HEK293 (cell line): ENCODE measurements around the gene B3GAT1.

Experiments used
- CTCF ChIA-PET: fragments of 350-600 bp; formaldehyde crosslinking; extraction: SDS; loops from one replicate; lab custom pipeline; 2021; ENCODE audit warnings: antibody characterized with exemption; lab: Yijun Ruan, JAX
- POLR2A ChIA-PET: fragments of 300-600 bp; formaldehyde crosslinking; extraction: SDS; loops from one replicate; lab custom pipeline; 2020; ENCODE audit warnings: antibody characterized with exemption, inconsistent platforms; lab: Yijun Ruan, JAX
- H3K27ac ChIP-seq: fragments of 200-500 bp; sonication (Bioruptor generic); 2 replicates; pipeline ENCODE4 v1.5.1; 2014; ENCODE audit warnings: low read depth, low read length, control low read depth, inconsistent platforms; ENCODE audit errors: extremely low read depth
- H3K36me3 ChIP-seq, 2 experiments: fragments of 200-500 bp in 1 of 2; sonication (Bioruptor generic) in 1 of 2; 1 replicate in 1 of 2; 2 replicates in 1 of 2; pipeline ENCODE4 v1.5.1; 2014 to 2017; ENCODE audit warnings: inconsistent platforms in 2 of 2, low read length in 2 of 2; ENCODE audit not compliant: control insufficient read depth in 2 of 2, insufficient read depth in 1 of 2
- H3K4me1 ChIP-seq: fragments of 200-500 bp; sonication (Bioruptor generic); 2 replicates; pipeline ENCODE4 v1.5.1; 2014; ENCODE audit warnings: mild to moderate bottlenecking, low read length, inconsistent platforms; ENCODE audit not compliant: control insufficient read depth, insufficient read depth
- H3K4me3 ChIP-seq: 2 replicates; pipeline ENCODE4 v1.5.1; 2011; ENCODE audit warnings: low read depth, mild to moderate bottlenecking, control low read depth, low read length, moderate library complexity
- H3K9me3 ChIP-seq: fragments of 200-500 bp; sonication (Bioruptor generic); 2 replicates; pipeline ENCODE4 v1.5.1; 2014; ENCODE audit warnings: low read depth, low read length, inconsistent platforms; ENCODE audit not compliant: control insufficient read depth, insufficient read depth
- BCL11A ChIP-seq: fragments of 450-650 bp; formaldehyde crosslinking; IDR thresholded peaks from 2 replicates; pipeline ENCODE4 v1.5.1; 2016; ENCODE audit warnings: low read depth, missing biosample characterization, missing genetic modification characterization
- GLIS2 ChIP-seq: fragments of 450-650 bp; formaldehyde crosslinking; IDR thresholded peaks from 2 replicates; pipeline ENCODE4 v1.5.1; 2016; ENCODE audit warnings: missing biosample characterization, missing genetic modification characterization
- TCF7L2 ChIP-seq: IDR thresholded peaks from 2 replicates; pipeline ENCODE4 v1.6.1; 2011; ENCODE audit warnings: low read depth, mild to moderate bottlenecking, inconsistent platforms, low read length, moderate library complexity, borderline replicate concordance
- YY1 ChIP-seq: fragments of 450-650 bp; formaldehyde crosslinking; IDR thresholded peaks from 2 replicates; pipeline ENCODE4 v1.5.1; 2018; ENCODE audit warnings: missing biosample characterization, missing genetic modification characterization
- ZBTB21 ChIP-seq: fragments of 450-650 bp; formaldehyde crosslinking; IDR thresholded peaks from 2 replicates; pipeline ENCODE4 v1.5.1; 2017; ENCODE audit warnings: missing biosample characterization, missing genetic modification characterization
- ZNF132 ChIP-seq: fragments of 450-650 bp; formaldehyde crosslinking; IDR thresholded peaks from 2 replicates; pipeline ENCODE4 v1.5.1; 2017; ENCODE audit warnings: missing biosample characterization, missing genetic modification characterization, borderline replicate concordance
- ZNF175 ChIP-seq: fragments of 450-650 bp; formaldehyde crosslinking; IDR thresholded peaks from 2 replicates; pipeline ENCODE4 v1.5.1; 2016; ENCODE audit warnings: missing biosample characterization, missing genetic modification characterization
- ZNF2 ChIP-seq: fragments of 450-650 bp; formaldehyde crosslinking; IDR thresholded peaks from 2 replicates; pipeline ENCODE4 v1.5.1; 2016; ENCODE audit warnings: missing biosample characterization, missing genetic modification characterization
- ZNF335 ChIP-seq: fragments of 450-650 bp; formaldehyde crosslinking; conservative IDR thresholded peaks from 2 replicates; pipeline ENCODE4 v1.5.1; 2016; ENCODE audit warnings: missing biosample characterization, missing genetic modification characterization
- ZNF366 ChIP-seq: fragments of 450-650 bp; formaldehyde crosslinking; conservative IDR thresholded peaks from 2 replicates; pipeline ENCODE4 v1.5.1; 2016; ENCODE audit warnings: missing biosample characterization, missing genetic modification characterization
- ZNF449 ChIP-seq: fragments of 450-650 bp; formaldehyde crosslinking; IDR thresholded peaks from 2 replicates; pipeline ENCODE4 v1.5.1; 2017; ENCODE audit warnings: missing biosample characterization, mild to moderate bottlenecking, missing genetic modification characterization, moderate library complexity
- ZNF501 ChIP-seq: fragments of 450-650 bp; formaldehyde crosslinking; IDR thresholded peaks from 2 replicates; pipeline ENCODE4 v1.5.1; 2016; ENCODE audit warnings: missing biosample characterization, missing genetic modification characterization
- ZNF571 ChIP-seq: fragments of 450-650 bp; formaldehyde crosslinking; IDR thresholded peaks from 2 replicates; pipeline ENCODE4 v1.5.0; 2017; ENCODE audit warnings: missing biosample characterization, missing genetic modification characterization
- ZNF600 ChIP-seq: fragments of 450-650 bp; formaldehyde crosslinking; IDR thresholded peaks from 2 replicates; pipeline ENCODE4 v1.5.1; 2016; ENCODE audit warnings: missing biosample characterization, missing genetic modification characterization
- ZNF629 ChIP-seq: fragments of 450-650 bp; formaldehyde crosslinking; IDR thresholded peaks from 2 replicates; pipeline ENCODE4 v1.5.1; 2017; ENCODE audit warnings: missing biosample characterization, missing genetic modification characterization
- ZNF654 ChIP-seq: fragments of 450-650 bp; formaldehyde crosslinking; IDR thresholded peaks from 2 replicates; pipeline ENCODE4 v1.5.1; 2016; ENCODE audit warnings: low read depth, missing biosample characterization, missing genetic modification characterization
- ZNF660 ChIP-seq: fragments of 450-650 bp; IDR thresholded peaks from 2 replicates; pipeline ENCODE4 v1.5.1; 2018; ENCODE audit warnings: missing biosample characterization, mild to moderate bottlenecking, missing genetic modification characterization
- ZNF664 ChIP-seq: fragments of 450-650 bp; formaldehyde crosslinking; IDR thresholded peaks from 2 replicates; pipeline ENCODE4 v1.5.1; 2016; ENCODE audit warnings: missing biosample characterization, missing genetic modification characterization
- ZNF670 ChIP-seq: fragments of 450-650 bp; formaldehyde crosslinking; IDR thresholded peaks from 2 replicates; pipeline ENCODE4 v1.5.1; 2016; ENCODE audit warnings: missing biosample characterization, missing genetic modification characterization, low read depth
- ZNF747 ChIP-seq: fragments of 450-650 bp; formaldehyde crosslinking; IDR thresholded peaks from 2 replicates; pipeline ENCODE4 v1.5.1; 2016; ENCODE audit warnings: missing biosample characterization, missing genetic modification characterization
- ZSCAN30 ChIP-seq: fragments of 450-650 bp; IDR thresholded peaks from 2 replicates; pipeline ENCODE4 v1.5.1; 2018; ENCODE audit warnings: missing biosample characterization, mild to moderate bottlenecking, missing genetic modification characterization, moderate library complexity
- TF ChIP-seq, protein P1 (sequence below): fragments of 450-650 bp; formaldehyde crosslinking; conservative IDR thresholded peaks from 2 replicates; pipeline ENCODE4 v1.5.1; 2016; ENCODE audit warnings: low read depth, missing biosample characterization, missing genetic modification characterization
- TF ChIP-seq, protein P2 (sequence below): fragments of 450-650 bp; formaldehyde crosslinking; IDR thresholded peaks from 2 replicates; pipeline ENCODE4 v1.5.1; 2017; ENCODE audit warnings: missing biosample characterization, missing genetic modification characterization
- TF ChIP-seq, protein P3 (sequence below): fragments of 450-650 bp; formaldehyde crosslinking; IDR thresholded peaks from 2 replicates; pipeline ENCODE4 v1.5.1; 2016; ENCODE audit warnings: missing biosample characterization, missing genetic modification characterization

Gene B3GAT1

DNA sequence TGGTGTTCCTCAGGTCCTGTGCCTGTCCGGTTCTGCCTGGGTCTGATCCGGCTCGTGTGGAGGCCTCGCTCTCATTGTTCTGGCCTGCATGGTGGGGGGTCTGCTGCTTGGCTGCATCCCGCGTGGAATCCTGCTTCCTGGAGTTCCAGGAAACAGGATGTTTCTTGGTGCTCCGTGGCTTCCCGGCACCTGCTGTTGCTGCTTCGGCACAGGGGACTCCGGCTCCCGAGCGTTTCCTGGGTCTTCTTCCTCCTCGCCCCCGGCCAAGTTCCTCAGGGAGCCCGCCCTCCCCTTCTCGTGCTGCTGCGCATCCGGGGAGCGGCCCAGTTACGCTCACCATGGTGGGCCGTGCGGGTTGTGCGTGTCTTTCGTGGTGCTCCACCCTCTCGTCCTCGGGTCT lies 50.4 kb downstream of the B3GAT1 start:
- no peak overlapping the region for H3K4me3 ChIP-seq
- H3K9me3 ChIP-seq, result no peaks in the 10 kb centered on the region
- TF ChIP-seq ZBTB21 (tag by site-specific recombination), result no peak
- no peak for TF ChIP-seq YY1 (tag by site-specific recombination)
- TF ChIP-seq, protein P1, sequence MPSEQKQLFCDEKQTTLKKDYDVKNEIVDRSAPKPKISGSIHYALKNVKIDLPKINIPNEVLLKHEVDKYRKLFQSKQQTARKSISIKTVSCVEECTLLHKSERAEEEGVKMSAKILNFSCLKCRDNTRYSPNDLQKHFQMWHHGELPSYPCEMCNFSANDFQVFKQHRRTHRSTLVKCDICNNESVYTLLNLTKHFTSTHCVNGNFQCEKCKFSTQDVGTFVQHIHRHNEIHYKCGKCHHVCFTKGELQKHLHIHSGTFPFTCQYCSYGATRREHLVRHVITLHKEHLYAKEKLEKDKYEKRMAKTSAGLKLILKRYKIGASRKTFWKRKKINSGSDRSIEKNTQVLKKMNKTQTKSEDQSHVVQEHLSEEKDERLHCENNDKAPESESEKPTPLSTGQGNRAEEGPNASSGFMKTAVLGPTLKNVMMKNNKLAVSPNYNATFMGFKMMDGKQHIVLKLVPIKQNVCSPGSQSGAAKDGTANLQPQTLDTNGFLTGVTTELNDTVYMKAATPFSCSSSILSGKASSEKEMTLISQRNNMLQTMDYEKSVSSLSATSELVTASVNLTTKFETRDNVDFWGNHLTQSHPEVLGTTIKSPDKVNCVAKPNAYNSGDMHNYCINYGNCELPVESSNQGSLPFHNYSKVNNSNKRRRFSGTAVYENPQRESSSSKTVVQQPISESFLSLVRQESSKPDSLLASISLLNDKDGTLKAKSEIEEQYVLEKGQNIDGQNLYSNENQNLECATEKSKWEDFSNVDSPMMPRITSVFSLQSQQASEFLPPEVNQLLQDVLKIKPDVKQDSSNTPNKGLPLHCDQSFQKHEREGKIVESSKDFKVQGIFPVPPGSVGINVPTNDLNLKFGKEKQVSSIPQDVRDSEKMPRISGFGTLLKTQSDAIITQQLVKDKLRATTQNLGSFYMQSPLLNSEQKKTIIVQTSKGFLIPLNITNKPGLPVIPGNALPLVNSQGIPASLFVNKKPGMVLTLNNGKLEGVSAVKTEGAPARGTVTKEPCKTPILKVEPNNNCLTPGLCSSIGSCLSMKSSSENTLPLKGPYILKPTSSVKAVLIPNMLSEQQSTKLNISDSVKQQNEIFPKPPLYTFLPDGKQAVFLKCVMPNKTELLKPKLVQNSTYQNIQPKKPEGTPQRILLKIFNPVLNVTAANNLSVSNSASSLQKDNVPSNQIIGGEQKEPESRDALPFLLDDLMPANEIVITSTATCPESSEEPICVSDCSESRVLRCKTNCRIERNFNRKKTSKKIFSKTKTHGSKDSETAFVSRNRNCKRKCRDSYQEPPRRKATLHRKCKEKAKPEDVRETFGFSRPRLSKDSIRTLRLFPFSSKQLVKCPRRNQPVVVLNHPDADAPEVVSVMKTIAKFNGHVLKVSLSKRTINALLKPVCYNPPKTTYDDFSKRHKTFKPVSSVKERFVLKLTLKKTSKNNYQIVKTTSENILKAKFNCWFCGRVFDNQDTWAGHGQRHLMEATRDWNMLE, result no peak
- TF ChIP-seq ZNF132 (tag by site-specific recombination), result no peak
- CTCF ChIA-PET, result no interaction called here
- H3K27ac ChIP-seq, result no peak overlapping the region
- peaks cover 0 to 12% of the 10 kb centered on the region in 2 experiments; a peak in 1 of 3 replicates for H3K36me3 ChIP-seq
- POLR2A ChIA-PET, result no interaction called here
- H3K4me1 ChIP-seq, result no peaks in the 10 kb centered on the region

GRCh38 chr11:134360050-134360835 lies 51.8 kb downstream of the B3GAT1 start:
- H3K4me1 ChIP-seq, result no peaks in the 10 kb centered on the region
- H3K27ac ChIP-seq, result no peak overlapping the region
- H3K4me3 ChIP-seq, result no peak overlapping the region
- no peaks in the 10 kb centered on the region for H3K9me3 ChIP-seq
- H3K36me3 ChIP-seq, result peaks cover 0 to 14% of the 10 kb centered on the region in 2 experiments; a peak in 1 of 3 replicates
- ChIA-PET CTCF (interaction anchor here (0.5 to 1.3 kb wide), 10 partner anchors 12 to 509 kb away, joined by 3 to 4 read pairs (median 4); no protein-coding TSS in a partner anchor), POLR2A (no interaction called here)
- TF ChIP-seq ZNF600 (tag by site-specific recombination) (peak; percentile 57; the same call in 1 of the 2 replicates), GLIS2 (no peak), ZNF366 (tag by site-specific recombination) (no peak), ZNF2 (tag by site-specific recombination) (peak; percentile 47; the same call in 1 of the 2 replicates), ZNF660 (no peak), BCL11A (tag by site-specific recombination) (no peak), ZNF571 (tag by site-specific recombination) (no peak), TCF7L2 (no peak), ZNF664 (tag by site-specific recombination) (no peak), ZNF449 (tag by site-specific recombination) (peak; percentile 79; the same call in 1 of the 2 replicates), ZSCAN30 (tag by site-specific recombination) (peak; percentile 59; the same call in 1 of the 2 replicates), ZNF175 (no peak), ZNF747 (tag by site-specific recombination) (no peak), ZNF629 (tag by site-specific recombination) (no peak), ZNF670 (tag by site-specific recombination) (no peak), ZNF335 (peak; percentile 49), ZNF501 (tag by site-specific recombination) (peak; percentile 56; the same call in 1 of the 2 replicates), ZNF654 (peak; percentile 85)
- TF ChIP-seq, protein P2, sequence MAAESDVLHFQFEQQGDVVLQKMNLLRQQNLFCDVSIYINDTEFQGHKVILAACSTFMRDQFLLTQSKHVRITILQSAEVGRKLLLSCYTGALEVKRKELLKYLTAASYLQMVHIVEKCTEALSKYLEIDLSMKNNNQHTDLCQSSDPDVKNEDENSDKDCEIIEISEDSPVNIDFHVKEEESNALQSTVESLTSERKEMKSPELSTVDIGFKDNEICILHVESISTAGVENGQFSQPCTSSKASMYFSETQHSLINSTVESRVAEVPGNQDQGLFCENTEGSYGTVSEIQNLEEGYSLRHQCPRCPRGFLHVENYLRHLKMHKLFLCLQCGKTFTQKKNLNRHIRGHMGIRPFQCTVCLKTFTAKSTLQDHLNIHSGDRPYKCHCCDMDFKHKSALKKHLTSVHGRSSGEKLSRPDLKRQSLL (tag by site-specific recombination), result peak; percentile 69
- TF ChIP-seq, protein P3, sequence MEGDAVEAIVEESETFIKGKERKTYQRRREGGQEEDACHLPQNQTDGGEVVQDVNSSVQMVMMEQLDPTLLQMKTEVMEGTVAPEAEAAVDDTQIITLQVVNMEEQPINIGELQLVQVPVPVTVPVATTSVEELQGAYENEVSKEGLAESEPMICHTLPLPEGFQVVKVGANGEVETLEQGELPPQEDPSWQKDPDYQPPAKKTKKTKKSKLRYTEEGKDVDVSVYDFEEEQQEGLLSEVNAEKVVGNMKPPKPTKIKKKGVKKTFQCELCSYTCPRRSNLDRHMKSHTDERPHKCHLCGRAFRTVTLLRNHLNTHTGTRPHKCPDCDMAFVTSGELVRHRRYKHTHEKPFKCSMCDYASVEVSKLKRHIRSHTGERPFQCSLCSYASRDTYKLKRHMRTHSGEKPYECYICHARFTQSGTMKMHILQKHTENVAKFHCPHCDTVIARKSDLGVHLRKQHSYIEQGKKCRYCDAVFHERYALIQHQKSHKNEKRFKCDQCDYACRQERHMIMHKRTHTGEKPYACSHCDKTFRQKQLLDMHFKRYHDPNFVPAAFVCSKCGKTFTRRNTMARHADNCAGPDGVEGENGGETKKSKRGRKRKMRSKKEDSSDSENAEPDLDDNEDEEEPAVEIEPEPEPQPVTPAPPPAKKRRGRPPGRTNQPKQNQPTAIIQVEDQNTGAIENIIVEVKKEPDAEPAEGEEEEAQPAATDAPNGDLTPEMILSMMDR, result peak; percentile 86
